IMR-90 (cell line): Measurements from ENCODE around the gene ARMC9.

Source experiments
- CEBPB ChIP-seq: IDR thresholded peaks from 2 replicates; pipeline ENCODE4 v1.6.1; 2012; ENCODE audit warnings: low read depth, low read length, improper control_type of control experiment
- CHD1 ChIP-seq: IDR thresholded peaks from 2 replicates; pipeline ENCODE4 v1.6.1; 2012; ENCODE audit warnings: low read depth, low read length, improper control_type of control experiment
- FOS ChIP-seq: fragments of 150-350 bp; IDR thresholded peaks from 2 replicates; pipeline ENCODE4 v1.6.1; 2016; ENCODE audit warnings: low read depth, low read length
- MAFK ChIP-seq: IDR thresholded peaks from 2 replicates; pipeline ENCODE4 v1.6.1; 2012; ENCODE audit warnings: low read depth, low read length, improper control_type of control experiment
- MAZ ChIP-seq: IDR thresholded peaks from 2 replicates; pipeline ENCODE4 v1.6.1; 2012; ENCODE audit warnings: low read depth, mild to moderate bottlenecking, low read length, improper control_type of control experiment, moderate library complexity, borderline replicate concordance
- MXI1 ChIP-seq: IDR thresholded peaks from 2 replicates; pipeline ENCODE4 v1.6.1; 2012; ENCODE audit warnings: low read depth, mild to moderate bottlenecking, low read length, moderate library complexity, borderline replicate concordance
- POLR2A ChIP-seq: IDR thresholded peaks from 2 replicates; pipeline ENCODE4 v1.6.1; 2012; ENCODE audit warnings: mild to moderate bottlenecking, low read depth, low read length
- RAD21 ChIP-seq: IDR thresholded peaks from 2 replicates; pipeline ENCODE4 v1.6.1; 2012; ENCODE audit warnings: low read length, improper control_type of control experiment
- RCOR1 ChIP-seq: IDR thresholded peaks from 2 replicates; pipeline ENCODE4 v1.6.1; 2012; ENCODE audit warnings: mild to moderate bottlenecking, low read length, improper control_type of control experiment; ENCODE audit not compliant: insufficient replicate concordance
- SMC3 ChIP-seq: fragments of 150-350 bp; IDR thresholded peaks from 2 replicates; pipeline ENCODE4 v1.6.1; 2016; ENCODE audit warnings: low read depth, mild to moderate bottlenecking, antibody characterized with exemption, low read length, moderate library complexity
- TF ChIP-seq, protein P1 (sequence below): conservative IDR thresholded peaks from 2 replicates; pipeline ENCODE4 v1.5.1; 2012; ENCODE audit warnings: mild to moderate bottlenecking, low read depth, low read length, improper control_type of control experiment
- TF ChIP-seq, protein P2 (sequence below): fragments of 150-350 bp; IDR thresholded peaks from 2 replicates; pipeline ENCODE4 v1.6.1; 2017; ENCODE audit warnings: mild to moderate bottlenecking, antibody characterized with exemption, low read length, low read depth

DNA sequence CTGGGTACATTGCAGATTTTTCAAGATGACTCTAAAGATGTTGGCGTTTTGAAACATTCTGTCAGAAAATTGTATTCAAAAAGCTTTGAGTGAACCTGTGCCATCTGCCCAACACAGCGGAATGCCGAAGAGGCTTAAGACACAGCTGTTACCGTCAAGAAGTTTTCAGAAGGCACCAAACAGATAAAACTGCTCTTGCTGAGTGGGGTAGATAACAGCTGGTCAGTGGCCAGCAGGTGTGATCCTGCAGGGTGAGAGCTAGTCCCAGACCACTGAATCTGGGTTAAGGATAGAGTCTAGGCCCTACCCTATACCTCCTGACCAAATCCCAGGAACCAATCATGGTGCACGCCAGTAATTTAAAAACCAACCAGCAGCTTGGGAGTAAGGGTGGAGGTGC, 136.6 kb downstream of the ARMC9 start:
- TF ChIP-seq POLR2A (no peak), MAFK (no peak), MXI1 (no peak), MAZ (no peak), FOS (no peak), RAD21 (no peak), CHD1 (no peak), CEBPB (no peak), SMC3 (no peak), RCOR1 (no peak)
- TF ChIP-seq, protein P1, sequence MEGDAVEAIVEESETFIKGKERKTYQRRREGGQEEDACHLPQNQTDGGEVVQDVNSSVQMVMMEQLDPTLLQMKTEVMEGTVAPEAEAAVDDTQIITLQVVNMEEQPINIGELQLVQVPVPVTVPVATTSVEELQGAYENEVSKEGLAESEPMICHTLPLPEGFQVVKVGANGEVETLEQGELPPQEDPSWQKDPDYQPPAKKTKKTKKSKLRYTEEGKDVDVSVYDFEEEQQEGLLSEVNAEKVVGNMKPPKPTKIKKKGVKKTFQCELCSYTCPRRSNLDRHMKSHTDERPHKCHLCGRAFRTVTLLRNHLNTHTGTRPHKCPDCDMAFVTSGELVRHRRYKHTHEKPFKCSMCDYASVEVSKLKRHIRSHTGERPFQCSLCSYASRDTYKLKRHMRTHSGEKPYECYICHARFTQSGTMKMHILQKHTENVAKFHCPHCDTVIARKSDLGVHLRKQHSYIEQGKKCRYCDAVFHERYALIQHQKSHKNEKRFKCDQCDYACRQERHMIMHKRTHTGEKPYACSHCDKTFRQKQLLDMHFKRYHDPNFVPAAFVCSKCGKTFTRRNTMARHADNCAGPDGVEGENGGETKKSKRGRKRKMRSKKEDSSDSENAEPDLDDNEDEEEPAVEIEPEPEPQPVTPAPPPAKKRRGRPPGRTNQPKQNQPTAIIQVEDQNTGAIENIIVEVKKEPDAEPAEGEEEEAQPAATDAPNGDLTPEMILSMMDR: no peak
- TF ChIP-seq, protein P2, sequence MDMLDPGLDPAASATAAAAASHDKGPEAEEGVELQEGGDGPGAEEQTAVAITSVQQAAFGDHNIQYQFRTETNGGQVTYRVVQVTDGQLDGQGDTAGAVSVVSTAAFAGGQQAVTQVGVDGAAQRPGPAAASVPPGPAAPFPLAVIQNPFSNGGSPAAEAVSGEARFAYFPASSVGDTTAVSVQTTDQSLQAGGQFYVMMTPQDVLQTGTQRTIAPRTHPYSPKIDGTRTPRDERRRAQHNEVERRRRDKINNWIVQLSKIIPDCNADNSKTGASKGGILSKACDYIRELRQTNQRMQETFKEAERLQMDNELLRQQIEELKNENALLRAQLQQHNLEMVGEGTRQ: no peak
